COLO668 (cell line): Measurements from ENCODE around the gene POU2AF1.

Experiments
- DNase-seq: peaks from one replicate; lab custom pipeline; 2025; ENCODE audit not compliant: unreplicated experiment; lab: John Stamatoyannopoulos, UW

The POU2AF1 gene

GRCh38 chr11:111388420-111388819, 9.3 kb upstream of the POU2AF1 start:
- DNase-seq, result no peak

GRCh38 chr11:111387363-111387762, 8.3 kb upstream of the POU2AF1 start:
- DNase-seq, result peak; percentile 67

- no peak for DNase-seq
These were observed 7.6 kb upstream of the POU2AF1 start for GRCh38 chr11:111386611-111387150.

- DNase-seq, result no peak
These were observed 5.4 kb upstream of the POU2AF1 start for GRCh38 chr11:111384494-111384893.

GRCh38 chr11:111382451-111382850, 3.4 kb upstream of the POU2AF1 start:
- no peak for DNase-seq

GRCh38 chr11:111379602-111380136, 594 bp upstream of the POU2AF1 start:
- peak; percentile 77 for DNase-seq

- peak; percentile 61 for DNase-seq
These were observed 752 bp downstream of the POU2AF1 start for GRCh38 chr11:111378185-111378860.

- peak; percentile 17 for DNase-seq
These were observed 2.7 kb downstream of the POU2AF1 start for GRCh38 chr11:111376181-111376871.

GRCh38 chr11:111373590-111373989, 5.5 kb downstream of the POU2AF1 start:
- DNase-seq, result no peak

GRCh38 chr11:111372538-111372937, 6.5 kb downstream of the POU2AF1 start:
- no peak for DNase-seq

- DNase-seq, result no peak
These were observed 8.0 kb downstream of the POU2AF1 start for GRCh38 chr11:111370902-111371578.

GRCh38 chr11:111370270-111370901, 8.7 kb downstream of the POU2AF1 start:
- no peak for DNase-seq

- no peak for DNase-seq
These were observed 10.9 kb downstream of the POU2AF1 start for GRCh38 chr11:111368285-111368560.

- no peak for DNase-seq
These were observed 11.4 kb downstream of the POU2AF1 start for GRCh38 chr11:111367411-111368284.

- no peak for DNase-seq
These were observed 12.3 kb downstream of the POU2AF1 start for GRCh38 chr11:111366560-111367410.

- DNase-seq, result no peak
These were observed 13.1 kb downstream of the POU2AF1 start for GRCh38 chr11:111365722-111366559.

GRCh38 chr11:111364503-111364902, 14.6 kb downstream of the POU2AF1 start:
- DNase-seq, result no peak

GRCh38 chr11:111363985-111364384, 15.1 kb downstream of the POU2AF1 start:
- DNase-seq, result no peak
